ENCODE measurements around the gene CDC42BPA.

DNA sequence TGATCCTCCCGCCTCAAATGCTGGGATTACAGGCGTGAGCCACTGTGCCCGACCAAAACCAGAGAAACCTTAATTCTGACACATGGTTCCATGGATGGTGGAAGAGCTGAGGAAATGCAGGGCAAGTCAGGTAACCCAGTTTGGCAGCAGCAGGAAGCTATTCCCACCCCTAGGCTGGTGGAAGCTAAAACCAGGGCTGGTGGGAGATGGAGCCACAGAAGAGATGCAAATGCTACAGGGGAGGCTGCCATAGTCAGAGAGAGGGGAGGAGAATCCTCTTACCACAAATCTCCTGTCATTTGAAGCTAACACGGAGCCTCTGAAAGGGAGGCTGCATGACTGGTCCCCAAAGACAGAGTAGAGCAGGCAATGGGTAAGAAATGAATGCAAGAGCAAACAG lies 4.1 kb upstream of the CDC42BPA start:
- TF ChIP-seq, protein P1, sequence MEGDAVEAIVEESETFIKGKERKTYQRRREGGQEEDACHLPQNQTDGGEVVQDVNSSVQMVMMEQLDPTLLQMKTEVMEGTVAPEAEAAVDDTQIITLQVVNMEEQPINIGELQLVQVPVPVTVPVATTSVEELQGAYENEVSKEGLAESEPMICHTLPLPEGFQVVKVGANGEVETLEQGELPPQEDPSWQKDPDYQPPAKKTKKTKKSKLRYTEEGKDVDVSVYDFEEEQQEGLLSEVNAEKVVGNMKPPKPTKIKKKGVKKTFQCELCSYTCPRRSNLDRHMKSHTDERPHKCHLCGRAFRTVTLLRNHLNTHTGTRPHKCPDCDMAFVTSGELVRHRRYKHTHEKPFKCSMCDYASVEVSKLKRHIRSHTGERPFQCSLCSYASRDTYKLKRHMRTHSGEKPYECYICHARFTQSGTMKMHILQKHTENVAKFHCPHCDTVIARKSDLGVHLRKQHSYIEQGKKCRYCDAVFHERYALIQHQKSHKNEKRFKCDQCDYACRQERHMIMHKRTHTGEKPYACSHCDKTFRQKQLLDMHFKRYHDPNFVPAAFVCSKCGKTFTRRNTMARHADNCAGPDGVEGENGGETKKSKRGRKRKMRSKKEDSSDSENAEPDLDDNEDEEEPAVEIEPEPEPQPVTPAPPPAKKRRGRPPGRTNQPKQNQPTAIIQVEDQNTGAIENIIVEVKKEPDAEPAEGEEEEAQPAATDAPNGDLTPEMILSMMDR (conservative IDR thresholded peaks at IDR 0.05 in 1 of 2, IDR thresholded peaks at IDR 0.05 in 1 of 2; ENCODE audit: low read depth in 1 of 2, low read length in 2 of 2) = no peak
- TF ChIP-seq EZH2 (IDR thresholded peaks at IDR 0.05; ENCODE audit: low read length, missing control alignments) = no peak
